Measurements from ENCODE around the gene KCNN3. TPM values are rescaled to one million over a fixed set of nuclear protein-coding genes. Genes with fewer than 3 reads are reported as not detected.

KCNN3 gene
- total and polyA plus RNA-seq, 2 of the 8 experiments (the other 6 are each of a cell fraction or from before 2014, with no cell fraction given), result 2.8 to 3.7 TPM

- H3K4me3 ChIP-seq (ENCODE audit: extremely low read depth in 1 of 4, insufficient read depth in 2 of 4, low read depth in 3 of 4, low read length in 4 of 4), result no peak overlapping the region
- no peak overlapping the region for H3K4ac ChIP-seq (replicated peaks; ENCODE audit: insufficient read length, low read depth, low read length)
- ChIA-PET POLR2A (ENCODE audit: partially characterized antibody) (no interaction called here), CTCF (ENCODE audit: partially characterized antibody) (interaction anchor here (0.7 to 2.3 kb wide), 5 partner anchors 20 to 150 kb away, joined by 3 to 10 read pairs (median 4); no protein-coding TSS in a partner anchor)
- H4K8ac ChIP-seq (ENCODE audit: extremely low read depth, insufficient read depth, low read length), result no peak overlapping the region
- WGBS, 2 experiments (ENCODE audit: extremely low coverage in 1 of 2, insufficient coverage in 1 of 2, insufficient read length in 1 of 2, insufficient replicate concordance in 2 of 2, low coverage in 1 of 2, low lambda C conversion rate in 2 of 2, missing lambda C conversion rate in 1 of 2), result 86% methylated on average over 6 of the region's 6 CpGs; no CpG with 5 or more reads in 1 of the 2 experiments
- peaks cover 9% of the 10 kb centered on the region; the same call in 1 of the 2 replicates for H3K23me2 ChIP-seq (ENCODE audit: low read depth, low read length)
- H3K9ac ChIP-seq (replicated peaks in 1 of 4; ENCODE audit: extremely low read depth in 1 of 4, low read depth in 3 of 4, low read length in 3 of 4), result no peak overlapping the region
- no peak overlapping the region for H3K4me2 ChIP-seq (ENCODE audit: insufficient read depth in 1 of 2, low read depth in 2 of 2, low read length in 2 of 2)
- H3K9me3 ChIP-seq (ENCODE audit: insufficient read depth in 2 of 2, low read depth in 1 of 2, low read length in 1 of 2), result no peaks in the 10 kb centered on the region
- H3K27me3 ChIP-seq (replicated peaks in 1 of 4; ENCODE audit: control insufficient read depth in 3 of 4, extremely low read depth in 1 of 4, insufficient read depth in 3 of 4, low read length in 3 of 4), result no peaks in the 10 kb centered on the region
- H3K4me1 ChIP-seq (replicated peaks in 1 of 4; ENCODE audit: control insufficient read depth in 3 of 4, insufficient read depth in 4 of 4, low read length in 3 of 4), result no peaks in the 10 kb centered on the region
- DNase-seq (ENCODE audit: low read depth in 1 of 2, low spot score in 2 of 2) (no peak), FAIRE-seq (no peak)
- H2BK5ac ChIP-seq (ENCODE audit: low read depth, low read length), result no peak overlapping the region
- no peak overlapping the region for H3K56ac ChIP-seq (replicated peaks; ENCODE audit: insufficient read length, low read depth, low read length)
- no peak overlapping the region for H2BK20ac ChIP-seq (ENCODE audit: low read length)
- no peak overlapping the region for H2BK12ac ChIP-seq (ENCODE audit: low read depth, low read length)
- no peak overlapping the region for H3K23ac ChIP-seq (ENCODE audit: insufficient read length)
- no peak overlapping the region for H3K14ac ChIP-seq (ENCODE audit: insufficient read length)
- H4K91ac ChIP-seq (replicated peaks; ENCODE audit: insufficient read length, low read length), result no peak overlapping the region
- H3K18ac ChIP-seq (ENCODE audit: extremely low read depth, low read length), result no peak overlapping the region
- H2AFZ ChIP-seq (ENCODE audit: low read length), result no peak overlapping the region
- H3K27ac ChIP-seq (ENCODE audit: low read depth, low read length), result no peak overlapping the region
- no peak overlapping the region for H2AK5ac ChIP-seq (ENCODE audit: low read depth, low read length)
- H4K5ac ChIP-seq (ENCODE audit: insufficient read length, low read depth, low read length), result no peak overlapping the region
- H3K79me2 ChIP-seq (ENCODE audit: control insufficient read depth in 1 of 2, insufficient read depth in 2 of 2, low read length in 2 of 2), result no peaks in the 10 kb centered on the region
- H4K20me1 ChIP-seq (replicated peaks in 1 of 2; ENCODE audit: control insufficient read depth in 1 of 2, insufficient read depth in 2 of 2, low read length in 2 of 2), result peaks cover 0 to 4% of the 10 kb centered on the region in 2 experiments
- no peaks in the 10 kb centered on the region; a peak in 1 of 8 replicates for H3K36me3 ChIP-seq (ENCODE audit: control insufficient read depth in 2 of 4, insufficient read depth in 4 of 4, low read length in 3 of 4)
- no peak overlapping the region for H2BK15ac ChIP-seq (ENCODE audit: low read length)
- H2BK120ac ChIP-seq (replicated peaks; ENCODE audit: low read depth, low read length), result no peak overlapping the region
- H3K79me1 ChIP-seq (ENCODE audit: low read depth, low read length), result peaks cover 3% of the 10 kb centered on the region; the same call in 1 of the 2 replicates
- no peak for TF ChIP-seq KDM5A (IDR thresholded peaks at IDR 0.05; ENCODE audit: low read length)
- TF ChIP-seq BCL11A (IDR thresholded peaks at IDR 0.05; ENCODE audit: low read depth in 2 of 2, low read length in 2 of 2), result no peak
- TF ChIP-seq HDAC2 (IDR thresholded peaks at IDR 0.05; ENCODE audit: borderline replicate concordance in 1 of 2, low read depth in 2 of 2, low read length in 2 of 2), result no peak
- TF ChIP-seq EP300 (IDR thresholded peaks at IDR 0.05; ENCODE audit: borderline replicate concordance in 1 of 2, low read depth in 2 of 2, low read length in 2 of 2), result no peak
- no peak for TF ChIP-seq CBX5 (IDR thresholded peaks at IDR 0.05; ENCODE audit: low read depth, low read length)
These were observed 151.5 kb downstream of the KCNN3 start for GRCh38 chr1:154718566-154718965.
